Endothelial cell of umbilical vein (primary cell): Measurements from ENCODE around the gene TCIRG1. TPM values are rescaled to one million over a fixed set of nuclear protein-coding genes. Genes with fewer than 3 reads are reported as not detected.

Experiments used
- BruUV-seq: library from RNA; stranded (reverse); fragments of 400-500 nt; replicated peaks from 2 replicates; lab custom pipeline; 2021; lab: Mats Ljungman, UMichigan
- CTCF ChIA-PET: fragments of 300-600, 350-600 bp; sonication (Branson Sonifier 250); formaldehyde crosslinking; loops from one replicate; lab custom pipeline; 2021; ENCODE audit warnings: antibody characterized with exemption, inconsistent platforms; lab: Charles Lee
- POLR2A ChIA-PET: fragments of 300-600, 350-600 bp; sonication (Branson Sonifier 250); formaldehyde crosslinking; loops from one replicate; lab custom pipeline; 2021; ENCODE audit warnings: antibody characterized with exemption, inconsistent platforms; lab: Charles Lee
- DNase-seq: peaks from one replicate; pipeline ENCODE4 v3.0.0-alpha.2; 2011; ENCODE audit warnings: low read depth, low spot score
- FAIRE-seq: peaks from 2 replicates; lab custom pipeline; 2011; peaks lifted over from hg19 to GRCh38; lab: Jason Lieb, UNC
- H2AFZ ChIP-seq: 2 replicates; pipeline ENCODE4 v1.6.0; 2012; ENCODE audit warnings: low read depth, low read length, control low read depth, inconsistent platforms
- H3K27ac ChIP-seq: 2 replicates; pipeline ENCODE4 v1.5.1; 2011; ENCODE audit warnings: low read depth, mild to moderate bottlenecking, control low read depth, low read length, moderate library complexity; ENCODE audit not compliant: insufficient read depth
- H3K27me3 ChIP-seq, 2 experiments: 2 replicates each; pipeline versions ENCODE4 v1.6.0 to v1.6.1; 2011; ENCODE audit warnings: low read length in 2 of 2, mixed read lengths in 1 of 2; ENCODE audit not compliant: control insufficient read depth in 2 of 2, insufficient read depth in 2 of 2
- H3K36me3 ChIP-seq, 2 experiments: 2 replicates in 1 of 2; 3 replicates in 1 of 2; pipeline ENCODE4 v1.5.1; 2011; ENCODE audit warnings: low read length in 2 of 2, mild to moderate bottlenecking in 1 of 2, moderate library complexity in 1 of 2; ENCODE audit not compliant: control insufficient read depth in 2 of 2, insufficient read depth in 2 of 2; ENCODE audit errors: extremely low read depth in 1 of 2
- H3K4me1 ChIP-seq: 3 replicates; pipeline ENCODE4 v1.5.1; 2011; ENCODE audit warnings: mild to moderate bottlenecking, low read length; ENCODE audit not compliant: control insufficient read depth, insufficient read depth; ENCODE audit errors: extremely low read depth
- H3K4me2 ChIP-seq: 2 replicates; pipeline ENCODE4 v1.6.1; 2011; ENCODE audit warnings: low read length, control low read depth, mixed read lengths; ENCODE audit not compliant: insufficient read depth
- H3K4me3 ChIP-seq, 3 experiments: fragments of 200-600 bp in 1 of 3; sonication (generic), shearing (Covaris generic) in 1 of 3; replicated peaks in 1 of 3; 2 replicates each; pipeline ENCODE4 v1.5.1; 2011 to 2016; ENCODE audit warnings: control low read depth in 3 of 3, low read length in 3 of 3, mild to moderate bottlenecking in 2 of 3, inconsistent platforms in 1 of 3, low read depth in 1 of 3, moderate library complexity in 1 of 3; ENCODE audit not compliant: insufficient read depth in 1 of 3
- H3K79me2 ChIP-seq: 2 replicates; pipeline ENCODE4 v1.6.0; 2012; ENCODE audit warnings: low read length, inconsistent platforms; ENCODE audit not compliant: control insufficient read depth, insufficient read depth
- H3K9ac ChIP-seq: replicated peaks from 2 replicates; pipeline ENCODE3; 2011; ENCODE audit warnings: low read length, control low read depth; ENCODE audit not compliant: insufficient read depth; ENCODE audit errors: extremely low read depth
- H3K9me1 ChIP-seq: replicated peaks from 3 replicates; pipeline ENCODE4 v1.6.0; 2011; ENCODE audit warnings: mild to moderate bottlenecking, low read length; ENCODE audit not compliant: control insufficient read depth, insufficient read depth; ENCODE audit errors: extremely low read depth
- H3K9me3 ChIP-seq: replicated peaks from 2 replicates; pipeline ENCODE4 v1.5.1; 2012; ENCODE audit warnings: low read length, inconsistent platforms; ENCODE audit not compliant: control insufficient read depth, insufficient read depth
- H4K20me1 ChIP-seq: replicated peaks from 2 replicates; pipeline ENCODE3; 2011; ENCODE audit warnings: mild to moderate bottlenecking, low read length; ENCODE audit not compliant: control insufficient read depth, insufficient read depth; ENCODE audit errors: extremely low read depth
- EZH2 ChIP-seq: IDR thresholded peaks from 2 replicates; pipeline ENCODE4 v1.6.1; 2012; ENCODE audit warnings: borderline replicate concordance, low read depth, mild to moderate bottlenecking, moderate library complexity, low read length, inconsistent platforms; ENCODE audit not compliant: severe bottlenecking
- FOS ChIP-seq: IDR thresholded peaks from 2 replicates; pipeline ENCODE4 v1.6.1; 2011; ENCODE audit warnings: mild to moderate bottlenecking, low read length, moderate library complexity, borderline replicate concordance; ENCODE audit not compliant: insufficient read depth
- GATA2 ChIP-seq: IDR thresholded peaks from 2 replicates; pipeline ENCODE4 v1.7.0; 2011; ENCODE audit warnings: low read depth, mild to moderate bottlenecking, moderate library complexity, mixed read lengths, low read length; ENCODE audit not compliant: insufficient read length, insufficient read depth
- JUN ChIP-seq: IDR thresholded peaks from 2 replicates; pipeline ENCODE4 v1.6.1; 2011; ENCODE audit warnings: borderline replicate concordance, low read depth; ENCODE audit not compliant: insufficient read length, insufficient read depth
- POLR2A ChIP-seq: IDR thresholded peaks from 2 replicates; pipeline ENCODE4 v1.6.1; 2012; ENCODE audit warnings: low read depth, mild to moderate bottlenecking, control low read depth, low read length
- POLR2AphosphoS5 ChIP-seq: IDR thresholded peaks from 2 replicates; pipeline ENCODE4 v1.6.1; 2012; ENCODE audit warnings: low read depth, mild to moderate bottlenecking, control low read depth, low read length, moderate library complexity; ENCODE audit not compliant: insufficient read depth
- dilution Hi-C: fragments of 300-500 bp; cut with MboI; formaldehyde crosslinking; loops from one replicate; pipeline ENCODE4 v1.15.0; 2019; ENCODE audit warnings: low sequenced_read_pairs; ENCODE audit not compliant: extremely low pct_ligation_motif_present
- intact Hi-C: fragments of 100-400 bp; cut with micrococcal nuclease; formaldehyde crosslinking; loops from one replicate; pipeline ENCODE4 v1.10.0; 2022
- polyA plus RNA-seq, 4 experiments: library from polyadenylated mRNA; depleted of rRNA in 3 of 4; stranded (reverse) in 3 of 4; unstranded in 1 of 4; fragments of >200 nt; gene quantifications; 2 replicates each; pipeline versions ENCODE4 v1.2.1 to v1.2.3, GENCODE V29; 2011 to 2012; ENCODE audit warnings: missing spikeins in 1 of 4
- total RNA-seq: library from RNA; stranded (reverse); gene quantifications from 2 replicates; pipeline ENCODE4 v1.2.3, GENCODE V29; 2021
- TF ChIP-seq, protein P1 (sequence below), 2 donors: IDR thresholded peaks; 1 replicate in 1 of 2; 2 replicates in 1 of 2; pipeline ENCODE4 v1.5.1; 2011; ENCODE audit warnings: low read length in 2 of 2, mild to moderate bottlenecking in 2 of 2, moderate library complexity in 2 of 2, control low read depth in 1 of 2, inconsistent platforms in 1 of 2, low read depth in 1 of 2; ENCODE audit not compliant: insufficient read depth in 1 of 2; ENCODE audit errors: extremely low read depth in 1 of 2
- TF ChIP-seq, protein P2 (sequence below): IDR thresholded peaks from 2 replicates; pipeline ENCODE4 v1.6.1; 2011; ENCODE audit not compliant: insufficient read depth, insufficient read length

TCIRG1 gene
- total and polyA plus RNA-seq, 2 donors (not counting 3 experiments of a cell fraction or from before 2014, with no cell fraction given): 134 to 183 TPM

- no peak overlapping the region for H2AFZ ChIP-seq
- H3K4me1 ChIP-seq: peaks cover 7% of the 10 kb centered on the region
- BruUV-seq: no TSS peak
- POLR2A ChIA-PET: no interaction called here
- no peaks in the 10 kb centered on the region for H4K20me1 ChIP-seq
- H3K79me2 ChIP-seq: no peaks in the 10 kb centered on the region
- CTCF ChIA-PET: no interaction called here
- no peak overlapping the region for H3K4me2 ChIP-seq
- dilution Hi-C loops (no loop called here), intact Hi-C loops (no loop called here)
- H3K9me1 ChIP-seq: no peaks in the 10 kb centered on the region
- no peak overlapping the region for H3K27ac ChIP-seq
- no peaks in the 10 kb centered on the region for H3K36me3 ChIP-seq
- FAIRE-seq (no peak), DNase-seq (no peak)
- H3K27me3 ChIP-seq: no peaks in the 10 kb centered on the region
- no peak overlapping the region for H3K9ac ChIP-seq
- no peaks in the 10 kb centered on the region for H3K9me3 ChIP-seq
- no peak overlapping the region for H3K4me3 ChIP-seq
- TF ChIP-seq, protein P1, sequence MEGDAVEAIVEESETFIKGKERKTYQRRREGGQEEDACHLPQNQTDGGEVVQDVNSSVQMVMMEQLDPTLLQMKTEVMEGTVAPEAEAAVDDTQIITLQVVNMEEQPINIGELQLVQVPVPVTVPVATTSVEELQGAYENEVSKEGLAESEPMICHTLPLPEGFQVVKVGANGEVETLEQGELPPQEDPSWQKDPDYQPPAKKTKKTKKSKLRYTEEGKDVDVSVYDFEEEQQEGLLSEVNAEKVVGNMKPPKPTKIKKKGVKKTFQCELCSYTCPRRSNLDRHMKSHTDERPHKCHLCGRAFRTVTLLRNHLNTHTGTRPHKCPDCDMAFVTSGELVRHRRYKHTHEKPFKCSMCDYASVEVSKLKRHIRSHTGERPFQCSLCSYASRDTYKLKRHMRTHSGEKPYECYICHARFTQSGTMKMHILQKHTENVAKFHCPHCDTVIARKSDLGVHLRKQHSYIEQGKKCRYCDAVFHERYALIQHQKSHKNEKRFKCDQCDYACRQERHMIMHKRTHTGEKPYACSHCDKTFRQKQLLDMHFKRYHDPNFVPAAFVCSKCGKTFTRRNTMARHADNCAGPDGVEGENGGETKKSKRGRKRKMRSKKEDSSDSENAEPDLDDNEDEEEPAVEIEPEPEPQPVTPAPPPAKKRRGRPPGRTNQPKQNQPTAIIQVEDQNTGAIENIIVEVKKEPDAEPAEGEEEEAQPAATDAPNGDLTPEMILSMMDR (IDR thresholded peaks at IDR 0.05; ENCODE audit: extremely low read depth in 1 of 2, insufficient read depth in 1 of 2, low read depth in 1 of 2, low read length in 2 of 2): no peak
- TF ChIP-seq JUN: no peak
- no peak for TF ChIP-seq POLR2AphosphoS5
- no peak for TF ChIP-seq EZH2
- TF ChIP-seq, protein P2, sequence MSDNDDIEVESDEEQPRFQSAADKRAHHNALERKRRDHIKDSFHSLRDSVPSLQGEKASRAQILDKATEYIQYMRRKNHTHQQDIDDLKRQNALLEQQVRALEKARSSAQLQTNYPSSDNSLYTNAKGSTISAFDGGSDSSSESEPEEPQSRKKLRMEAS: no peak
- no peak for TF ChIP-seq POLR2A
- no peak for TF ChIP-seq GATA2
- TF ChIP-seq FOS: no peak
Measured at GRCh38 chr11:68016904-68017817, 21.7 kb upstream of the TCIRG1 start.
